Measurements from ENCODE around the gene DZIP1. TPM values are rescaled to one million over a fixed set of nuclear protein-coding genes. Genes with fewer than 3 reads are reported as not detected.

The DZIP1 gene
- total RNA-seq, 1 donor from 2014 or later = 30.0 TPM

GRCh38 chr13:95643571-95643935, 953 bp downstream of the DZIP1 start:
- no peaks in the 10 kb centered on the region for H3K9me3 ChIP-seq
- DNase-seq (ENCODE audit: extremely low spot score in 2 of 2) = no peak
- H3K36me3 ChIP-seq = no peaks in the 10 kb centered on the region
- peak overlapping the region; percentile 74 for H3K27ac ChIP-seq
- H3K27me3 ChIP-seq = no peaks in the 10 kb centered on the region
- intact Hi-C loops (cut with DNase I) = no loop called here
- H3K4me3 ChIP-seq = peak overlapping the region; percentile 62 to 77
- TF ChIP-seq POLR2AphosphoS5 (IDR thresholded peaks at IDR 0.05; ENCODE audit: insufficient read depth in 1 of 2, low read depth in 1 of 2) (no peak), CTCF (IDR thresholded peaks at IDR 0.05) (no peak), POLR2A (IDR thresholded peaks at IDR 0.05) (no peak)
- peaks cover 23% of the 10 kb centered on the region for H3K4me1 ChIP-seq

GRCh38 chr13:95642999-95643398, 1.5 kb downstream of the DZIP1 start:
- Histone ChIP-seq H3K4me1 (peaks cover 23% of the 10 kb centered on the region), H3K27me3 (no peaks in the 10 kb centered on the region), H3K4me3 (peak overlapping the region; percentile 62 to 77), H3K36me3 (no peaks in the 10 kb centered on the region), H3K27ac (no peak overlapping the region), H3K9me3 (no peaks in the 10 kb centered on the region)
- DNase-seq (ENCODE audit: extremely low spot score in 2 of 2) = no peak
- intact Hi-C loops (cut with DNase I) = no loop called here
- TF ChIP-seq POLR2AphosphoS5 (IDR thresholded peaks at IDR 0.05; ENCODE audit: insufficient read depth in 1 of 2, low read depth in 1 of 2) (no peak), POLR2A (IDR thresholded peaks at IDR 0.05) (no peak), CTCF (IDR thresholded peaks at IDR 0.05) (no peak)

GRCh38 chr13:95642028-95642621, 2.4 kb downstream of the DZIP1 start:
- H3K4me1 ChIP-seq = peaks cover 23% of the 10 kb centered on the region
- H3K27me3 ChIP-seq = no peaks in the 10 kb centered on the region
- peak overlapping the region; percentile 44 to 50 for H3K4me3 ChIP-seq
- H3K36me3 ChIP-seq = no peaks in the 10 kb centered on the region
- no peak for DNase-seq (ENCODE audit: extremely low spot score in 2 of 2)
- no peaks in the 10 kb centered on the region for H3K9me3 ChIP-seq
- H3K27ac ChIP-seq = peak overlapping the region; percentile 47
- TF ChIP-seq POLR2A (IDR thresholded peaks at IDR 0.05) (no peak), POLR2AphosphoS5 (IDR thresholded peaks at IDR 0.05; ENCODE audit: insufficient read depth in 1 of 2, low read depth in 1 of 2) (no peak), CTCF (IDR thresholded peaks at IDR 0.05) (no peak)
- intact Hi-C loops (cut with DNase I) = no loop called here

DNA sequence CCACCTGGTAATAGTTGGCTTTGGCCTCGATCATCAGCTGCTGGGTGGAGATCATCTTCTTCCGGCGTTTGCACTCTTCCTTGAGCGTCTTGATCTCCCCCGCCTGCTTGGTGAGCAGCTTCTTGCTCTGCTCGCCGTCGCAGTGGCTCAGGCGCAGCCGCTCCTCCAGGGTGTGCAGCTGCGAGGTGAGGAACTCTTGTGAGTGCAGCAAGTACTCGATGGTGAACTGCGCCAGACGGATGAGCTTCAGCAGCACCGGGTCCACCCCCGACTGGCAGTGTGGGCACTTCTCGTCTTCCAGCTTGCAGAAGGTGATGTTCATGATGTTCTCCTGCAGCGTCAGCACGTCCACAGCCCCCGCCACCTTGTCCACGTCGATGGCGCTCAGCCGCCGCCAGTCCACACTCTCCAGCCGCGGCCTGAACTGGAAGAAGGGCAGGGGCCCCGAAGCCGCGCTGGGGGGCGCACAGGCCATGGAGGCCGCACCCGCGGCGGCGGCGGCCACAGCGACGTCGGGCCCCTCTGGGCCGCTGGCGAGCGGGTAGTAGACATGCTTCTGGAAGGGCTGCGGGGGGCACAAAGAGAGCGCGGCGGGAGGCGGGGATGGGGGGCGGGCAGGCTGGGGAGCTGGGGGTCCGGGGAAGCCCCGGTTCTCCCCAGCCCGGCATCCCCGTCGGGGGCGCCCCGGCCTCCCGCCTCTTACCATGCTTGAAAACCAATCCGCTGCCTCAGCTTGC, 3.0 kb downstream of the DZIP1 start:
- H3K27me3 ChIP-seq = no peaks in the 10 kb centered on the region
- H3K36me3 ChIP-seq = no peaks in the 10 kb centered on the region
- intact Hi-C loops (cut with DNase I) = no loop called here
- TF ChIP-seq CTCF (IDR thresholded peaks at IDR 0.05) (no peak), POLR2AphosphoS5 (IDR thresholded peaks at IDR 0.05; ENCODE audit: insufficient read depth in 1 of 2, low read depth in 1 of 2) (no peak), POLR2A (IDR thresholded peaks at IDR 0.05) (no peak)
- peaks cover 23% of the 10 kb centered on the region for H3K4me1 ChIP-seq
- H3K9me3 ChIP-seq = no peaks in the 10 kb centered on the region
- DNase-seq (ENCODE audit: extremely low spot score in 2 of 2) = no peak
- H3K27ac ChIP-seq = peak overlapping the region; percentile 47
- H3K4me3 ChIP-seq = peak overlapping the region; percentile 44 to 50

- Histone ChIP-seq H3K36me3 (no peaks in the 10 kb centered on the region), H3K4me3 (no peak overlapping the region), H3K27ac (no peak overlapping the region), H3K9me3 (no peaks in the 10 kb centered on the region), H3K4me1 (peaks cover 11% of the 10 kb centered on the region), H3K27me3 (no peaks in the 10 kb centered on the region)
- TF ChIP-seq POLR2A (IDR thresholded peaks at IDR 0.05) (no peak), POLR2AphosphoS5 (IDR thresholded peaks at IDR 0.05; ENCODE audit: insufficient read depth in 1 of 2, low read depth in 1 of 2) (no peak), CTCF (IDR thresholded peaks at IDR 0.05) (no peak)
- intact Hi-C loops (cut with DNase I) = no loop called here
- no peak for DNase-seq (ENCODE audit: extremely low spot score in 2 of 2)
Measured at GRCh38 chr13:95636853-95637252, 7.7 kb downstream of the DZIP1 start.
